ENCODE measurements around the gene C10orf90.
"Not testable (repeated sequence)": the region's sequence is repeated elsewhere in the genome, so short reads cannot be mapped to it uniquely, and the experiment has no call there.

The C10orf90 gene

GRCh38 chr10:126392068-126392467 lies 278.4 kb downstream of the C10orf90 start:
- DNase-seq (ENCODE audit: low read depth in 2 of 2), result no peak

DNA sequence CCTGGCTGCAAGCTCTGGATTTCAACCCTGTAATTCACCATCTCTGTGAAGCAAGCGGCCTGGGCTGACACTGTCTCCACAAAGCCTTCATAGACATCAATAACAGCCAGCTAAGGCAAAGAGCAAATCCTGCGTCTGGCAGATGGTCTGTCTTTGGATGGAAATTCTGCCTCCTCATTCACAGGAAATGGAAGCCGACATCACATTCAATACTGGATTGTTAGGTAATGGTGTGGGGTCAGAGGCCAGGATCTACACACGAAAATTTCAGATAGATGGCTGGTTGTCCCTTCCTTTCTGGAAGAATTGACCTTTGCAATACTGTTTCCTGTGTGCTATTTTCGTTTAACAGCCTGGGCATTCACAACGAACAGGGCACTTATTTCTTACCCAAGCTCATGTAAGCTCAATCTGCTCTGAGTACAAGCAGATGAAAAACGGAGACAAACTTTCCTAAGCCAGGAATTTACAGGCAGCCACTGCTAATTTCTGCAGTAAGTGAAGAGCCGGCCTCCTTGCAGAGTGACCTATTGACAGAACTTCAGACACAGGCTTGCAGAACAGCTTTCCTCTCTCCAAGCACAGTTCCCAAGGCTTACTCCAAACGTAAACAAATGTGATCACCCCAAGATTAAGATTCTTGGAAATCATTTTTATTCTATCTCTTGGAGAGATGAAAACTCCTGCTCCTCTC lies 279.2 kb downstream of the C10orf90 start:
- DNase-seq (ENCODE audit: low read depth in 2 of 2), result no peak

GRCh38 chr10:126390324-126390723 lies 280.2 kb downstream of the C10orf90 start:
- no peak for DNase-seq (ENCODE audit: low read depth in 2 of 2)

GRCh38 chr10:126387931-126388911 lies 282.3 kb downstream of the C10orf90 start, which contains the start of gene ADAM12:
Gene ADAM12 (minus strand): TSS chr10:126388477. CDS start chr10:126388145, 332 bp downstream.
- DNase-seq (ENCODE audit: low read depth in 2 of 2), result no peak

- DNase-seq (ENCODE audit: low read depth in 2 of 2), result peak in 1 of 2 donors; percentile 15
These were observed 283.2 kb downstream of the C10orf90 start for GRCh38 chr10:126387041-126387921.

- no peak for DNase-seq (ENCODE audit: low read depth in 2 of 2)
These were observed 286.1 kb downstream of the C10orf90 start for GRCh38 chr10:126384269-126384873.

DNA sequence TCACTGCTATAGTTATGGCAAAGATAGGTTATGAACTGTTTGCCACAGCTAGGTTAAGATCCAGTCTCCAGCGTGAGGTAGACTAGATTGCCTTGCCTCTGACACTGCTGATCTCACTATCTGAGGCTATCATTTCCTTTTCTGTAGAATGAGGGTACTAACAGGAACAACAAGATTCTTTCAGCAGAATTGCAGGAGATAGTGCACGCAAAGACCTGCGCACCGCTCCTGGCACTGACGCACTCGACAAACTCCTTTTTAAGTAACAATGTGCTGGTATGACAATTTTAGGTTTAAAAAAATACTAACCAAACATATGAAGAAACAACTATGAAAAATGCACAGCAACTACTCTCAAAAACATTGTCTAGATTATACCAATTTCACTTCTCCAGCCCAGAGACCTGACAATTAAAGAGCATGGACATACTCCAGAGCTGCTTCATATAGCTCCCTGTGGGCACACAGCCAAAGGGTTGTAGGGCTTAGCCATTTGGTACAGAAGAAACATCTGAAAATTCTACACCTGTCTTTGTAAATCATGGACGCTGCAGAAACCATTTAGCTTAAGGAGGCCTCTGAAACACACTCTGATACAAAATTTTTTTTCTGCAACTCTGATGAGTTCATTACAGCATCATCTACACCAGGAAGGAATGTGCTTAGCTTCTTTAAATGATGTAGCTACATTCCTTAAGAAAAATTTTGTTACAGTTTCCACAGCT lies 290.0 kb downstream of the C10orf90 start:
- no peak for DNase-seq (ENCODE audit: low read depth in 2 of 2)

- not testable (repeated sequence) for DNase-seq (ENCODE audit: low read depth in 2 of 2)
These were observed 291.3 kb downstream of the C10orf90 start for GRCh38 chr10:126379166-126379565.

DNA sequence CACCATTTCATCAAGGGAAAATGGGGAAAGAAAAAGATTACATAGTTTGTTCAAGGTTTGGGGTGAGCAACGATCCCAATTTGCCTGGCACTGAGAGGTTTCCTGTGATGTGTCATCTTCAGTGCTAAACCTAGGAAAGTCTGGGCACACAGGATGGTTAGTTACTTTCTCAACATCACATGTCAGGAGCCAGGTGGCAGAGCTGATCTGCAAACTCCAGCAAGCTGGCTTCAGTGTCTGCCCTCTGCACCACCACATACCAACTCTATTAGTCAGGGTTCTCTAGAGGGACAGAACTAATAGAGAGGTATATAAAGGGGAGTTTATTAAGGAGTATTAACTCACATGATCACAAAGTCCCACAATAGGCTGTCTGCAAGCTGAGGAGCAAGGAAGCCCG lies 293.5 kb downstream of the C10orf90 start:
- no peak for DNase-seq (ENCODE audit: low read depth in 2 of 2)

- DNase-seq (ENCODE audit: low read depth in 2 of 2), result no peak
These were observed 294.5 kb downstream of the C10orf90 start for GRCh38 chr10:126375926-126376554.

GRCh38 chr10:126375299-126375698 lies 295.2 kb downstream of the C10orf90 start:
- DNase-seq (ENCODE audit: low read depth in 2 of 2), result no peak
